Loucy (cell line): Measurements from ENCODE around the gene C13orf46.
A peak's percentile ranks its signal among the peaks of the same experiment; 100 is the strongest.

Source experiments
- H2AFZ ChIP-seq: fragments of 200-600 bp; sonication (generic); 2 replicates; pipeline ENCODE4 v1.6.0; 2016; ENCODE audit warnings: antibody characterized with exemption, mild to moderate bottlenecking, low read length, moderate library complexity
- H3F3A ChIP-seq: fragments of 200-600 bp; 2 replicates; pipeline ENCODE4 v1.6.0; 2016; ENCODE audit warnings: antibody characterized with exemption, low read depth, mild to moderate bottlenecking
- H3K27me3 ChIP-seq: fragments of 200-600 bp; sonication (generic); 2 replicates; pipeline ENCODE4 v1.6.1; 2014; ENCODE audit warnings: low read length, mild to moderate bottlenecking; ENCODE audit not compliant: insufficient read depth, poor library complexity, severe bottlenecking
- H3K36me3 ChIP-seq: fragments of 200-600 bp; sonication (generic); 2 replicates; pipeline ENCODE4 v1.6.1; 2016; ENCODE audit warnings: low read length; ENCODE audit not compliant: insufficient read depth
- H3K4me1 ChIP-seq: fragments of 200-600 bp; sonication (generic); 2 replicates; pipeline ENCODE4 v1.5.1; 2014; ENCODE audit warnings: low read length, mild to moderate bottlenecking; ENCODE audit not compliant: insufficient read depth, poor library complexity, severe bottlenecking
- H3K4me2 ChIP-seq: fragments of 200-600 bp; sonication (generic); 2 replicates; pipeline ENCODE4 v1.6.0; 2014; ENCODE audit warnings: antibody characterized with exemption, low read length, low read depth, mild to moderate bottlenecking; ENCODE audit not compliant: poor library complexity, severe bottlenecking
- H3K4me3 ChIP-seq: fragments of 200-600 bp; sonication (generic); 2 replicates; pipeline ENCODE4 v1.5.1; 2014; ENCODE audit warnings: low read length, mild to moderate bottlenecking, mixed read lengths; ENCODE audit not compliant: poor library complexity, severe bottlenecking
- H3K79me2 ChIP-seq: fragments of 200-600 bp; sonication (generic); 2 replicates; pipeline ENCODE4 v1.6.1; 2014; ENCODE audit warnings: low read length; ENCODE audit not compliant: insufficient read depth
- H3K9ac ChIP-seq: fragments of 200-600 bp; sonication (generic); 2 replicates; pipeline ENCODE4 v1.6.0; 2014; ENCODE audit warnings: mild to moderate bottlenecking, low read depth, low read length, moderate library complexity; ENCODE audit not compliant: poor library complexity, severe bottlenecking
- H3K9me2 ChIP-seq: fragments of 200-600 bp; sonication (generic); replicated peaks from 2 replicates; pipeline ENCODE4 v1.6.1; 2016; ENCODE audit warnings: low read depth, low read length, mixed read lengths
- H3K9me3 ChIP-seq: fragments of 200-600 bp; sonication (generic); 2 replicates; pipeline ENCODE4 v1.6.1; 2014; ENCODE audit warnings: mild to moderate bottlenecking, antibody characterized with exemption, low read length, low read depth; ENCODE audit not compliant: insufficient read depth
- H4K20me1 ChIP-seq: fragments of 200-600 bp; sonication (generic); 2 replicates; pipeline ENCODE4 v1.6.0; 2014; ENCODE audit warnings: antibody characterized with exemption, low read length, mild to moderate bottlenecking; ENCODE audit not compliant: insufficient read depth, poor library complexity, severe bottlenecking
- EZH2phosphoT487 ChIP-seq: fragments of 200-600 bp; IDR thresholded peaks from 2 replicates; pipeline ENCODE4 v1.6.1; 2018; ENCODE audit warnings: antibody characterized with exemption, mild to moderate bottlenecking, moderate library complexity, borderline replicate concordance
- TF ChIP-seq, protein P1 (sequence below): fragments of 200-600 bp; sonication (generic); conservative IDR thresholded peaks from 2 replicates; pipeline ENCODE4 v1.5.1; 2014; ENCODE audit warnings: mild to moderate bottlenecking, antibody characterized with exemption, low read length

The C13orf46 gene

DNA sequence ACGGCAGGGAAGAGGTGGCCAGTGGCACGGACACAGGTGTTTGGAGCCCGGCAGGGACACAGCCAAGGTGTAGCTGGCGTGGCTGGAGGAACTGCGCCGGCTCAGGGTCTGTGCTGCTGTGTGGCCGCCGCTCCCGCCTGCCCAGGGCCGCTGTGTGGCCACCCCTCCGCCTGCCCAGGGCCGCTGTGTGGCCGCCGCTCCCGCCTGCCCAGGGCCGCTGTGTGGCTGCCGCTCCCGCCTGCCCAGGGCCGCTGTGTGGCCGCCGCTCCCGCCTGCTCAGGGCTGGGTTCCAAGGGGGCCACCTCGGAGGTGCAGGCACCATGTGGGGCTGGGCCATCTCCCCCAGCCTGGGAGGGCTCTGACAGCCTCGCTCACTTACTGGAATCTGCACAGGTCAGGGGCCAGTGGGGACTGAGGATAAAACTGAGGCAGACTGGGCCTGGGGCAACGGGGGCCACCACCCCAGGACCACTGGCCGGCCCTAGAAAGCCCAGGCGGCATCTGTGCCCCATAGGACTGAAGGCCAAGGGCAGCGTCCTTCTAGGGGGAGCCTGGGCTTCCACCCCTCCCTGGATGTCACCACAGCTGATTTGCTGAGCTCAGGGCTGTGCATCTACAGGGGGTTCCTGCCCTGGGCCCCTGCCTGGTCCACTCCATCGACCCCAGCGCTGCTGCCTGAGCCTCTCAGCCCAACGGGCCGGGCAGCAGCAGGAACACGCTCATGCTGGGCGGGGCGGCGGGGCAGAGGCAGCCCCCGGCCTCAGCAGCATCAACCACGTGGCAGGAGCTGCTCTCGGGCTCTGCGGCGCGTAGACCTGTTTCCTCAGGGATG, 21.5 kb downstream of the C13orf46 start:
- H3K36me3 ChIP-seq, result no peaks in the 10 kb centered on the region
- H3K4me3 ChIP-seq, result no peak overlapping the region
- no peaks in the 10 kb centered on the region for H3K9me2 ChIP-seq
- no peaks in the 10 kb centered on the region for H3K79me2 ChIP-seq
- H3K9ac ChIP-seq, result no peak overlapping the region
- H3K27me3 ChIP-seq, result no peaks in the 10 kb centered on the region
- no peaks in the 10 kb centered on the region for H4K20me1 ChIP-seq
- no peaks in the 10 kb centered on the region for H3F3A ChIP-seq
- H2AFZ ChIP-seq, result no peak overlapping the region
- H3K4me2 ChIP-seq, result no peak overlapping the region
- TF ChIP-seq, protein P1, sequence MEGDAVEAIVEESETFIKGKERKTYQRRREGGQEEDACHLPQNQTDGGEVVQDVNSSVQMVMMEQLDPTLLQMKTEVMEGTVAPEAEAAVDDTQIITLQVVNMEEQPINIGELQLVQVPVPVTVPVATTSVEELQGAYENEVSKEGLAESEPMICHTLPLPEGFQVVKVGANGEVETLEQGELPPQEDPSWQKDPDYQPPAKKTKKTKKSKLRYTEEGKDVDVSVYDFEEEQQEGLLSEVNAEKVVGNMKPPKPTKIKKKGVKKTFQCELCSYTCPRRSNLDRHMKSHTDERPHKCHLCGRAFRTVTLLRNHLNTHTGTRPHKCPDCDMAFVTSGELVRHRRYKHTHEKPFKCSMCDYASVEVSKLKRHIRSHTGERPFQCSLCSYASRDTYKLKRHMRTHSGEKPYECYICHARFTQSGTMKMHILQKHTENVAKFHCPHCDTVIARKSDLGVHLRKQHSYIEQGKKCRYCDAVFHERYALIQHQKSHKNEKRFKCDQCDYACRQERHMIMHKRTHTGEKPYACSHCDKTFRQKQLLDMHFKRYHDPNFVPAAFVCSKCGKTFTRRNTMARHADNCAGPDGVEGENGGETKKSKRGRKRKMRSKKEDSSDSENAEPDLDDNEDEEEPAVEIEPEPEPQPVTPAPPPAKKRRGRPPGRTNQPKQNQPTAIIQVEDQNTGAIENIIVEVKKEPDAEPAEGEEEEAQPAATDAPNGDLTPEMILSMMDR, result no peak
- TF ChIP-seq EZH2phosphoT487, result no peak
- H3K4me1 ChIP-seq, result peaks cover 9% of the 10 kb centered on the region
- H3K9me3 ChIP-seq, result no peaks in the 10 kb centered on the region

GRCh38 chr13:113951246-113951999, 22.5 kb downstream of the C13orf46 start:
- Histone ChIP-seq H3K36me3 (no peaks in the 10 kb centered on the region), H3K9me2 (no peaks in the 10 kb centered on the region), H4K20me1 (no peaks in the 10 kb centered on the region), H3K4me2 (no peak overlapping the region), H3K9ac (no peak overlapping the region), H3F3A (no peaks in the 10 kb centered on the region), H3K4me3 (no peak overlapping the region), H3K4me1 (peaks cover 9% of the 10 kb centered on the region), H3K27me3 (no peaks in the 10 kb centered on the region), H3K9me3 (no peaks in the 10 kb centered on the region), H2AFZ (no peak overlapping the region), H3K79me2 (no peaks in the 10 kb centered on the region)
- no peak for TF ChIP-seq EZH2phosphoT487
- TF ChIP-seq, protein P1, result peak; percentile 46; the same call in 1 of the 2 replicates

- Histone ChIP-seq H3K4me1 (peaks cover 9% of the 10 kb centered on the region), H3K79me2 (no peaks in the 10 kb centered on the region), H3K4me3 (no peak overlapping the region), H3K4me2 (no peak overlapping the region), H3F3A (no peaks in the 10 kb centered on the region), H3K9me3 (no peaks in the 10 kb centered on the region), H2AFZ (no peak overlapping the region), H3K9ac (no peak overlapping the region), H4K20me1 (no peaks in the 10 kb centered on the region), H3K27me3 (no peaks in the 10 kb centered on the region), H3K9me2 (no peaks in the 10 kb centered on the region), H3K36me3 (no peaks in the 10 kb centered on the region)
- TF ChIP-seq, protein P1, result no peak
- no peak for TF ChIP-seq EZH2phosphoT487
These were observed 23.2 kb downstream of the C13orf46 start for GRCh38 chr13:113950451-113951245.
